Activated CD4-positive, alpha-beta T cell treated with anti-CD3 and anti-CD28 coated beads, Interleukin-2, Interleukin-4, amounts not matched to agents 100 ng/mL and 50 ng/mL, durations not matched to agents 16 hours and 8 hours (primary cell): ENCODE results near the gene ALDH1A2.

Experiments
- DNase-seq: peaks from one replicate; pipeline ENCODE4 v3.0.0-alpha.2; 2020; ENCODE audit warnings: low spot score

Gene ALDH1A2

GRCh38 chr15:57994221-57995049, 71.1 kb downstream of the ALDH1A2 start:
- no peak for DNase-seq

DNA sequence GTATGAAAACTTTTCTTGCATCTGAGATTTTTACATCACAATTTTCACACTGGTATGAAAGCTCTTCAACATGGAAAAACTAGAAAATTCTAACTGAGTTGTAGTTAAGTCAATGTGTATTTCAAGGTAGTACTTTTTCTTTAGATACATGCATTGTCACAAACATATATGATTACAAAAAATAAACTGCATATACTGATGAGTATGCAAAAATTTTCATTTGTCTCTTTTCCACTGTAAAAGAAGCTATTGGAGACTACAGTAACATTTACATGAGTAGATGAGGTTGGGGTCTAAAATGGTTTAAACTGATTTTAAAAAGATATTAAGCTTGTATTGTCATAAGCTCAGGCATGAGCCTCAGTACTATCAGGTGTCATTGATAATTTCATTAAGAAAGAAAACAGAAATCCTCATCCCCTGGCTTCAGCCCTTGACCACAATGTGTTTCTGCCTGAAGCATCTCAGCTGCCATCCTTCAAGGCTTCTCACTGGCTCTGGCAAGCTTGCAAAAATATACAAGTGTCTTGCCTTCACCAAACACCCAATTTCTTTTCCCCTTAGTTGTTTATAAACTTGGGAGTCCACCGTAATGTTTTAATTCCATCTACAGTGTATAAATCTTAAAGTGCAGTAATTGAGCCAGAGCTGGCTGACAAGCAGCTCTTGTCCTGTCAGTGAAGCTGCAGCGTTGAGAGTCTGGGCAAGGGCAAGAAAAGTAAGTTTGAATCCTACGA, 71.9 kb downstream of the ALDH1A2 start:
- no peak for DNase-seq

DNA sequence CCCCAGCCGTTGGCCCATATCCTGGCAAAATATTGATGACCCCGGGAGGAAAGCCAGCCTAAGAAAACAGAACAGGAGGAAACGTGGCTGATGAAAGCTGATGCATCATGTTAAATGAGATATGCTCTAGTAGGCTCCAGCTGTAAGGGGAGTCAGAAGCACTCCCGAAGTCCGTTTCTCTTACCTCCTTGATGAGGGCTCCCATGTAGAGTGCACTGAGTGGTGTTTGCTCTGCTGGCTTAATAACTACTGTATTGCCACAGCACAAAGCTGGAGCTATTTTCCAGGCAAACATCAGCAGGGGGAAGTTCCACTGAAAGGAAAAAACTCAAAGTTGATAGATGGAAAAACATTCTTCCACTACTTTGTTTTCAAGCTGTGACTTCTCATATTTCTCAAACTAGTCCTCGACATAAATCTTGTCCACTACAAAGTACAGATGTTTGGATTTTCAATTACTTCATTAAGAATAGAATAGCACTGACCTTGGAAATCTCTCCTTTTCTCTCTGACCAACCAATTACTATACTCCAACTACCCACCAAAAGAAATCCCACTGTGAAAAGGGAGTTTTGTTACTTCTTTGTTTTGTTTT, 72.7 kb downstream of the ALDH1A2 start:
- no peak for DNase-seq

DNA sequence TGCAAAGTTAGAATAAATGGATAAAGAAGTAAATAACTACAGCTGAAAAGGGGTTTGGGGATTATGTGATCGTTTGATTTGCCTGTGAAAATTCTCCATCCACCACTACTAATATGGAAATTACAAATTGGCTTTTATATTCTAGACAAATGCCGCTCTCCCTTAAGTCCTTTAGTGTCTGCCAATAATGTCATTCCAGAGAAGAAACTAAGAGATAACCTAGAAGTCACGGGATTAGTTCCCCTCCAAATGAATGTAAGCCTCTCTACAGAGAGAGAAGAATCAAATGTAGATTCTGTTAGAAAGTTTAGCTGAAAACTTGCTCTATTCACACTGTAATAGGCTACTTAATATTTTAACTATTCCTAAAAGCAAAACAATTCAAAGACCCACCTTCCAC, 92.0 kb downstream of the ALDH1A2 start:
- DNase-seq: no peak

- no peak for DNase-seq
Observed at GRCh38 chr15:57972864-57973263, 92.6 kb downstream of the ALDH1A2 start.

- no peak for DNase-seq
Observed at GRCh38 chr15:57969996-57970395, 95.5 kb downstream of the ALDH1A2 start.

- no peak for DNase-seq
Observed at GRCh38 chr15:57969355-57969754, 96.2 kb downstream of the ALDH1A2 start.

DNA sequence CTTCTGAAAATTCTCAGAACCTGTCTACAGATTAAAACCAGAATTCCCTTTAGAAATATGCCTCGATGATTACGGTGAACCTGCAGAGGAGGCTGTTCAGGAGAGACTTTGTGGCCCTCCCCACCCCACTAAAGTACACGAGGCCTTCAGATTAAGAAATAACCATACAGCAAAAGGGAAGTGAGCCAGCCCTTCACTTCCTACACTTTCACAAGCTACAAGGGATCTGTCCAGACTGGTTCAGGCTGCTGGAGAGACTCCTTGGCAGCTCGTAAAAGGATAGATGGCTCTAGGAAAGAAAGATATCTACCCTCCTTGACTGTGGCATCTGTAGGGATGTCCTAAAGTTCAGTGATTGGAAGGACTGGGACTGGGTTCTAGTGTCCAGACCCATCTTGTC, 102.6 kb downstream of the ALDH1A2 start:
- no peak for DNase-seq

DNA sequence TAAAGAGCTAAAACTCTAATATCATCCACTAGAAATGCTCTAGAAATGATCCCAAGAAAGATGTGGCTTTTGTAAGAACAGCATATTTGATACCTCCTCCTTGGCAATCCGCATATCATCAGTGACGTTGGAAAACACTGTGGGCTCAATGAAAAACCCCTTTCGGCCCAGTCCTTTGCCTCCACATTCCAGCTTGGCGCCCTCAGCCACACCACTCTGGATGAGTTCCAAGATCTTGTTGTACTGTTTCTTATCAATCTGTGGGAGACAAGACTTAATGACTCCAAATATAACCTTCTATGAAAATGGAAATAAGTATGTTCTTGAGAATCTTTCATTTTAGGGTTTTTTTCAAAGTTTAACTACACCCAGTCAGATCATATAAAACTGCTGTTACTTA, 103.6 kb downstream of the ALDH1A2 start:
- DNase-seq: no peak

DNA sequence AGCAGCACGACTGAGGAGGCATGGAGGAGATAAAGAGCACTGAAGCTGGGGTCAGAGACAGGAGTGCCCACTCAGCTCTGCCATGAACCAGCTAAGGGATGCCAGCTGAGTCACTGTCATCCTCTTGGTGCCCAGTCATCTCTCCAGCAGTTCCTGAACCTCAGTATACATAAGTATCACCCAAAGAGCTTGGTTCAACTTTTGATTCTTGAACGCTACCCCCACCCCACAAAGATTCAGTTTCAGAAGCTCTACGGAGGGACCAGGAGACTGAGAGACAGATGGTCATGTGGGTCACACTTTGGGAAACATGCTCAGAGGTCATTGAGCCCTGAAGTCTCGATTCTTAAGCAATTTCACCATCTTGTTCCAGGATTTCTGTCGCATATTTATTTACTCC, 108.4 kb downstream of the ALDH1A2 start:
- no peak for DNase-seq

GRCh38 chr15:57953874-57954273, 111.6 kb downstream of the ALDH1A2 start:
- DNase-seq: no peak

GRCh38 chr15:57951328-57951932, 114.1 kb downstream of the ALDH1A2 start:
- DNase-seq: no peak

GRCh38 chr15:57950381-57950946, 115.0 kb downstream of the ALDH1A2 start:
- DNase-seq: no peak

DNA sequence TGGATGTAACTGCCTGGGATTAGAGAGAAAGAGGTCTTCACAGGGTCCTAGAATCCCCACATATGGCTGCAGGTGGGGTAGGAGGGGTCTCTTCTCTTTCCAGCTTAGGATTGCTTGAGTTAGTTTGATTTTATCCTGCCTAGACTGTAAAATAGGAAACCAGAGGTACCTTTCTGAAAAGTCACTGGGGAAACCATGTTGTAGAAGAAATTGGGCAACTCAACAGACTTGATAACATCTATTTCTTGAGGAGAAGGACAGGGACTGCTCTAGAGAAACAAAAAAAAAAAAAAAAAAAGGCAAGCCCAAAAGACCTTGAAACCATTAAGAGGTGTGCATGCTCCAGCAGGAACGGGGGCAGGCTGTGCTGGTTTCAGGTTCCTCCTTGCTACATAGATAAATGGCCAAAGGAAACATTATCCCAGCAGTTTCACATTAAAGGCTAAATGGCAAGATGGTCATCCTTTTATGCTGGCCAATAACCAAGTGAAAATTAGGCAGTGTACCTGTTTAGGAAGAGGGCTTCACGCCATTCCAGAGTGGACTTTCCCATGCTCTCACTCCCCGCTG, 116.1 kb downstream of the ALDH1A2 start:
- DNase-seq: no peak

- no peak for DNase-seq
Observed at GRCh38 chr15:57948351-57949289, 116.9 kb downstream of the ALDH1A2 start.

DNA sequence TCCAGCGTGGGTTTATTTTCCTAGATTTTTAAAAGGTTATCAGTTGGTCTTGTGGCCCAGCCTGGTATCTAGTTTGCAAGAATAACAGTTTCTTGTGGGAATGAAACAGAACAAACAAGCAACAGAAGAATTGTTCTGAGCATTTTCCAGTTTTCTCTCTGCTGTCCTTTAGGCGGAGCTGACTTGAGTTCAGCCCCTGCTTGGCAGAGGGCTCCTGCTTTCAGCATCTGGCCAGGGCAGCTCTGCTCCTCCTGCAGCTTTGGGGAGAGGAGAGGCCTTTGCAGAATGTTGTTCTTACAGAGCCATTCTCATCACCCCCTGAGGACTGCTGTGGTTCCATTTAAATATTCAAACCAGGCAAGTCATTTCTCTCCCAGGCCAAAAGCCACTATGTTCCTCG, 117.7 kb downstream of the ALDH1A2 start:
- DNase-seq: no peak

DNA sequence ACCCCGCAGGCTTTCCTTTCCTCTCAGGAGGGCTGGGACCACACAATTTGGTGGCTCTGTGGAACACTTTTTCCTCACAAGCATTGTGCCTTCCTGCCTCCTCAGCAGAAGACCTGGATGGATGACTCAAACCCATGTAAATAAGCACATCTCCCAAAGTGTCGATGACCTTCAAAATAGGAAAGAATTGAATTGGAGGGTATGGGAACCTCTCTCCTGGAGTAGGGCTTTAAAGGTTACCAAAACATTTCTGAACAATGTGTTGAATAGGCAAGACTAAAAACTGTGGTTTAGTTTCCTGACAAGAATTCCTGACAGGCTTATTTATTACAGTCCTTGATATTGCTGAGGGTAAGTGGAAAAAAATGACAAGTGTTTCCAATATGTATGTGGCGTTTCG, 118.2 kb downstream of the ALDH1A2 start:
- DNase-seq: no peak

- no peak for DNase-seq
Observed at GRCh38 chr15:57946491-57947048, 118.9 kb downstream of the ALDH1A2 start.

GRCh38 chr15:57945616-57946015, 119.9 kb downstream of the ALDH1A2 start:
- no peak for DNase-seq

- no peak for DNase-seq
Observed at GRCh38 chr15:57943754-57944420, 121.6 kb downstream of the ALDH1A2 start.
